ENCODE measurements around the gene THRB.

THRB gene

GRCh38 chr3:24485511-24485910 is 9.1 kb downstream of the THRB start:
- DNase-seq = no peak

DNA sequence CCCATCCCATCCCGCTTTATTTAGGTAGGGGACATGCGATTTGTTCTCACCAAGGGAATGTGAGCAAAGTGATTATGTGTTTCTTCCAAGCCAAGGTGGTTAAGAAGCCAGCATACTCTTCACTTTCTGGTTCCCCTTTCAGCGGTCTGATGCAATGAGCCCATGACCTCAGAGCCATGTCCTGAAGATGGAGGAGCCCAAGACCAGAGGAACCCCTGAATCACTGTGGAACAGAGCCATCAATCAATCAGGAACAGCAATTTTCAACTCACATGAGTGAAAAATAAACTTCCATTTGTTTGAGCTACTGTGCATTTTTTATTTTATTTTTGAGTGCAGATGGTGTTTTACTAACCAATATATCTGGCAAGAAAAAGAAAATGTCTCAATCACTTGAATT is 10.8 kb downstream of the THRB start:
- no peak for DNase-seq

DNA sequence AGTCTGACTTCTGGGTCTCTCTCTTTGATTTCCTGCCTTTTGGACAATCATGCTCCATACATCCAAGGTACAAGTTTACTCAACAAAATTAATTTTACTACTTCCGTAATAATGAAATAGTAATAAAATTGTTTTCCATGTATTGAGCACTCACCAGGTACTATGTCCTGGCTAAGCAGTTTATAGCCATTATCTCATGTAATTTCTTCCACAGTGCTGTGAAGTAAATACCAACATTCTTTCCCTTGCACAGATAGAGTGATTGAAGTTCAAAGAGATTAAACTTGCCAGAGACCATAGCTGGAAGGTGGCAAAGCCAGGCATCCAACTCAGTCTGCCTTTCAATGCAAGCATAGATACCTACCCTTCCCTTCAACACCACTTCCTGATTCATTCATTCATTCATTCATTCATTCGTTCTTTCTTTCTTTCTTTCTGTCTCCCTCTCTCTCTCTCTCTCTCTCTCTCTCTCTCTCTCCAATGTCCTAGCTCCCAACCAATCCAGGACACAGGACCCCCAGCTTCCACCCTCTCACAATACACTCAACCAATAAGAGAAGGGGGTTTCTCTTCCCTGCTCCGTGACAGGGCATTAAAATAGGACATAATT is 12.4 kb downstream of the THRB start:
- no peak for DNase-seq

DNA sequence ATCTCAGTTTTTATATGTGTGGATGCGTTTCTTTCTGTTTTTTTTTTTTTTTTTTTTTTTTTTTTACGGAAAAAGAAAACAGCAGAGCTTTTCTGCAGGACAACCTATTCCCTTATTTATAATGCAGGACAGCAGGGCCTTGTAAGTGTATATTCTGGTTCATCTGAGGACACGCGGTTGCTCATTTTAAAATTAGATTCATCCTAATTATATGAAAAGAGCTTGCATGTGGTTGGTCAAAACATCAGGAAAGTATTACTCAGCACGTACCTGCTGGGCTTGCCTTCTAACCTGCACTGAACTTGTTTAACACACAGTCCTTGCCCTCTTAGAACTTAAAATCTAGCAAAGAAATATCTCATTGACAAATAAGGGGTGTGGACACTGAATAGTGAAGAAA is 13.5 kb downstream of the THRB start:
- no peak for DNase-seq

DNA sequence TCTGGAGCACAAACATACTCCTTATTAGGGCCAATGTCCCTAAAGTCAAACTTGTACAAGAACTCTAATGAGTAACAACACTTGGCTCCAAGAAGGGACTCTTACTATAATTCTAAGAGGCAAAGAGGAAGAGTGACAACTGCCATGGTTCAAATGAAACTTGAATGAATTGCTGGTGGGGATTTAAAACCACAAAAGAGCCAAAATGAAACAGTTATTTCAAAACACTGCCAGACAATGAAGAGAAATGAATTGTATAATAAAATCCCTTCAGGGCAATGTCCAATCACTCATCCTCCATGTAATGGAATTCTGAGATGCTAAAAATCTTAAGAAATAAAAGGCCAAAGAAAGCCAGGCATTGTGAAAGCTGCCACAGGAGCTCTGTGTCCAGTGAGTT is 14.2 kb downstream of the THRB start:
- no peak for DNase-seq

GRCh38 chr3:24479816-24480215 is 14.8 kb downstream of the THRB start:
- DNase-seq = no peak

GRCh38 chr3:24476871-24477656 is 17.6 kb downstream of the THRB start:
- no peak for DNase-seq

GRCh38 chr3:24475925-24476324 is 18.7 kb downstream of the THRB start:
- no peak for DNase-seq

DNA sequence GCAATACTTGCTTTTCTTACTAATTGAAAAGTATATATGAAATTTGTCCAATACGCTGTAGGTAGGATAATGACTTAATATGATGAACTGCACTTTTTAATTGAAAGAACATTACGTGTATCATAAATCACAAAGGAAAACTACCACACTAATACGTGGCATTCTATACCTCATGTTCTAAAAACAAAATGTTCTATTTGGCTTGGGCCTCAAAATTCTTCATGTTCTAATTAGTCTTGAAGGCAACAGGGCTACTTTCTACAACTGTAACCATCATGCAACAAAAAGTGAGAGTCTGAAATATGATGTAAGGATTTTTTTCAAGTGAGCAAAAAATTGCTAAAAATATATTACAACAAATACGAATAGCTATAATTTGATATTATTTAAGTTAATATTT is 19.8 kb downstream of the THRB start:
- DNase-seq = no peak

- DNase-seq = no peak
Observed at GRCh38 chr3:24472358-24472757, 22.3 kb downstream of the THRB start.

DNA sequence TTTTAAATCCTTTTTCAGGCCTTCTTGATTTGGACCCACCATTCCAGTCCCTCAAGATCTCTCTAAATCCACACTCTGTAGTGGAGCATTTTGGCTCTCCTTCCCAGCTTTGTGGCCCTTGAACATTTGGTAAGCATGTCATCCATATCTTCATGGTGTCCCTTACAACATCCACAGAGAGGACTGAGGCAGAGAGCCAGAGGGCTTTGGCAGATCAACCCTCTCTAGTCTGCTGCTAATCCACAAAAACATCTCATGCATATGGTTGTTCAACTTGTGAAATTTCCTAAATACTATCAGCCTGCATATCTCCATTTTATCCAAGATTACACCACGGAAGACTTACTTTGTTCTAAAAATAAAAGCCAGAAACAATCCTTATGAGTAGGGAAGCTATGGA is 23.2 kb downstream of the THRB start:
- no peak for DNase-seq

DNA sequence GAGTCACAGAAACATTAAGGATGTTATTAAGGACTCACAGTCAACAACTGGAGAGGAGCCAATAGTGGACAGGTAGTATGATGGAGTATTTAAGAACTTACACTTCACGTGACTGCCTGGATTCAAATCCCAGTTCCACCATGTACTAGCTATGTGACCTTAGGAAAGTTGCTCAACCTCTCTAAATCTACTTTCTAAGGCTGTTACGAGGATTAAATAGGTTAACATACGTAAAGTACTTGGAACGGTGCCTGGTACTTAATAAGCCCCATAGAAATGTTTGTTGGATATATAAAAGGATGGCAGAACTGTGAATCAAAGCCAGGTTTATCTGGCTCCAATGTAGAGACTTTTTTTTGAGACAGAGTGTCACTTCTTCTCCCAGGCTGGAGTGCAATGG is 24.4 kb downstream of the THRB start:
- no peak for DNase-seq

DNA sequence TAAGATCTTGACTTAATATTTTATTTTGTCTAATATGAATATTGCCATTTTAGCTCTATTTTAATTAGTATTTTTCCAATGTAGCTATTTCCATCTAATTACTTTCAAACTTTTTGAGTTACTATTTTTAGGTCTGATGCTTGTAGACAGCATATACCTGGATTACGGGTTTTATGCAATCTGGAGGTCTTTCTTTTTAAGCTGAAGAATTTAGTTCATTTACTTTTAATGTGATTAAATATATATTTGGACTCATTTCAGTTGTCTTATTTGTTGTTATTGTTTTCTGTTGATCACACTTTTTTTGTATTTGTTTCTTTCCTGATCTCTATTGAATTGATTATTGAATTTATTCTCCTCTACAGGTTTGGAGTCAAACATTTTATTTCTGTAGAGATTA is 30.3 kb downstream of the THRB start:
- no peak for DNase-seq

- no peak for DNase-seq
Observed at GRCh38 chr3:24462737-24463136, 31.9 kb downstream of the THRB start.

DNA sequence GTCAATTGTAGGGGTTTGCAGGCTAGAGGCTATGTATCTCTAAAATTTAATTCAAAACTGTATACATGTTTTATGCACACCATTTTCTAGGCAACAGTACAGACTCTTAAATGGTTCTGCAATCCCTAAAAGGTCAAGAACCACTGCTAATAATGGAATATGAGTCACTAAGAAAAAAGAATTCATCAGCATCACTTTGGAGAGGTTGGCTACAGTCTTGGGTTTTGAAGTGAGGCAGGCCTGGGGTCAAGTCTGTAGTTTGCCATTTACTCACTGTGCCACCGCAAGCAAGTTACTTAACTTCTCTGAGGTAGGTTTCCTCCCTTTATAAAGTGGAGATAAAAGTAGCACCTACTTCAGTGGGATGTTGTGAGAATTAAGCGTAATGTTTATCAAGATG is 33.7 kb downstream of the THRB start:
- no peak for DNase-seq

DNA sequence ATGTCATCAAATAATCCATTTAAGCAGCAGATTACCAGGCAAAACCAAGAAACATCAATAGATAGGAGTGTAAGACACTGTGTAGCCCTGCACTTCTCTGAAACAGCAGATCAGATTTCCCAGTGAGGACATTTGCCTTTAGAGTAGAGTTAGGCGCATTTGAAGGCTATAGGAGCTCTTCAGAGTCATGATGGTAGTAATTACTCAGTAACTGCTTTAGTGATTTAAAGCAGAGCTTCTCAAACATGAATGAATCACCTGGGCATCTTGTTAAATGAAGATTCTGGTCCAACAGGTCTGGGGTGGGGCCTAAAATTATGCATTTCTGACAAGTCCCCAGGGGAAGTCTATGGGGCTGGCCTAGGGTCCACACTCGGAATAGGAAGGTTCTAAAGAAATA is 36.9 kb downstream of the THRB start:
- no peak for DNase-seq

DNA sequence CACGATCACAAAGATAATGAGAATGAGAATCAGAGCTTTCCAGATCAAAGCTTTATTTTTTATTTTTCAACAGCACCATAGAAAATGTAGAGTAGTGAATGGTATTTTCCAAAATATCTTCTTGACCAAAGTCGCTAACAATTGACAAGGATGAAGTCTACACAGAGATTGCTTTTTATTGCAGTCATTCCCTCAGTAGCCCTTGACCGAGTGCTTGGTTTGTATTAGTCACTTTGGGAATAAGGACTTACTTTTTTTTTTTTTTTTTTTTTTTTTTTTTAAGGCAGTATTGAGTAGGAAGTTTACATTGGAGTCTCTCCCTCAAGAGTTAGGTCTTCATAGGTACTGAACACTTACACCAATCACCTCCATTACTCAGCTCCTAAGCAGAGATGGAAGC is 39.8 kb downstream of the THRB start:
- no peak for DNase-seq

DNA sequence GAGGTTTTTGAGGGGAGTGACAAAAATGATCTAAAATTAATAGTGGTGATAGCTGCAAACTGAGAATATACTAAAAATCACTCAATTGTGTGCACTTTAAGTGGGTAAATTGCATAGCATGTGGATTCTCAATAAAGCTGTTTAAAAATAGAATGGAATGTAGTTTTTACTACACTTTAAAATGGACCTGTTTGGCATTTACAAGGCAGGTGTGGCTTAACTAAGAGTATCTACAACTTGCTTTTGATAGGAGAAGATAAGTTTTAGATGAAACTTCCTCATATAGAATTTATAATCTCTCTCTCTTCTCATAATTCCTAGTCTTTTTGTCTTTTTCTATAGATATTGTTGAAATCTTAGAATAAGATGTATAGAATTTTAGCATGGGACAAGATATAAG is 40.3 kb downstream of the THRB start:
- DNase-seq = no peak

- no peak for DNase-seq
Observed at GRCh38 chr3:24451461-24452099, 43.1 kb downstream of the THRB start.

DNA sequence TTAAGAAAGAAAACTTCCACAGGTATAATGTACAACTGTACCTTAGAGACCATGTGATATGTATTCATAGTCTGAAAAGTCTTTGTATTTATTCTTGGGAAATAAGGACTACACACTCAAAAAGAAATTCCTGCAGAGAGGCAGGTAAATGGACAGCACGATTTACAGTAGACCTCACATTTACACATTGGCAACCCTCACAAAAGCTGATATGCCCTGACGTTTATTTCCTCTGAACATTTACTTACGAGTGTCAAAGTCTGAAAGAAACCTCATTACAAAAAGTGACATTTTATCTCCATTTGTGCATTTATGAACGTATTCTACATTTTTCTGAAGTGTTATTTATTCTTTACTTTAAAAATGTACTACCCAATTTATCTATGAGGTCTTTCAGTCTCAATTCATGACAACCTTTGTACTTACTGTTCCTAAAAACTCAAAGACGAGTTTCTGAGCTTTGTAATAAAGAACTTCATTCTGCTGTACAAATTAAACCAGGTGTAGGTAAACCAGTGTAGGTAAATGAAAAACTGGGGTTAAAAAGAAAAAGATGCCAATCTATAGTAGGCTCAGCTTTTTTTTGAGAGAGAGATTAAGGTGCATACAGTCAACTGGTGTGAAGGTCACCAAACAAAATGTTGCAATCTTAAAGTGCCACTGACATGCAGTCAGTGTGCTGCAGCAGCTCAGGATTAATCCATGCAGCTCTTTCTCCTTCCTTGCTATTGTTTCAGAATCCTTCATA is 44.3 kb downstream of the THRB start:
- no peak for DNase-seq

- no peak for DNase-seq
Observed at GRCh38 chr3:24447836-24448235, 46.8 kb downstream of the THRB start.

DNA sequence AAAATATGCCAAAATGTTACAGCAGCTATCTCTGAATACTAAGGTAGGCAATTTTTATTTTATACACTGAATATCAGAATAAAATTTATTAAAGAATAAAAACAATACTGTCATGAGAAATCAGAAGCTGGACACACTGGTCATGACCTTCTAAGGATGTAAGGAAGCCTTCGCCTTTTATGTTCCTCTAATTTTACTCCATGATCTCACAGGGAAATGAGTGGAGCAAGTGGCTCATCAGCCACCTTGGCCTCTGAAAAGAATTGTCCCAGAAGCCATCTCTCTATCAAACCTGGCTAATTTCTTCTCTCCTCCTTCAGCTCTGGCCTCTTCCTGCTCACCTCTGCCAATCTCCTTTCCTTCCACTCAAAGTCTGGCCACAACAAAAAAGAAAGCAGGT is 48.6 kb downstream of the THRB start:
- no peak for DNase-seq

DNA sequence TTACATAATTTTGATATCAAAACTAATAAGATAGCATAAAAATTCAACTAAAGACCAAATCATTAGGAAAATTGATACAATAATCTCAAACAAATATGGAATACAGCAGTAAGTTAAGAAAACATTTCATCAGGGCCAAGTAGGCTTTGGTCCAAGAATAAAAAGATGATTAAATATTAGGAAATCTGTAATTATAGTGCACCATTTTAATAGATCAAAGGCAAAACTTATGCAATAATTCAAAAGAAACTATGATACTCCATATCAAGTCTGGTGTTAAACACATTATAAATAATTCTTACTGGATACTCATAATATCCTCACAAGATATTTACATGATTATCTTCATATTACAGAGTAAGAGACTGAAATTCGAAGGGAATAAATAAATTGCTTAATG is 51.2 kb downstream of the THRB start:
- no peak for DNase-seq
